Panc1 (cell line): Measurements from ENCODE around the gene NSD1.

Source experiments
- CTCF ChIP-seq: fragments of 450-650 bp; IDR thresholded peaks from 2 replicates; pipeline ENCODE4 v1.5.1; 2017; ENCODE audit warnings: mild to moderate bottlenecking
- POLR2AphosphoS5 ChIP-seq: IDR thresholded peaks from 2 replicates; pipeline ENCODE4 v1.6.1; 2012; ENCODE audit warnings: mild to moderate bottlenecking, low read depth, low read length, moderate library complexity
- SIN3A ChIP-seq: IDR thresholded peaks from 2 replicates; pipeline ENCODE4 v1.6.1; 2012; ENCODE audit warnings: low read depth, mild to moderate bottlenecking, low read length, moderate library complexity, borderline replicate concordance; ENCODE audit not compliant: insufficient read depth

GRCh38 chr5:177186645-177187044 is 53.1 kb downstream of the NSD1 start:
- TF ChIP-seq POLR2AphosphoS5 (no peak), CTCF (no peak), SIN3A (no peak)
